ENCODE results near the gene ZBTB7C.

The ZBTB7C gene

GRCh38 chr18:48022531-48023329, 386.5 kb downstream of the ZBTB7C start:
- no peak for DNase-seq (ENCODE audit: low read depth in 2 of 2)

GRCh38 chr18:48022021-48022420, 387.2 kb downstream of the ZBTB7C start:
- no peak for DNase-seq (ENCODE audit: low read depth in 2 of 2)

GRCh38 chr18:48021273-48021914, 387.8 kb downstream of the ZBTB7C start:
- no peak for DNase-seq (ENCODE audit: low read depth in 2 of 2)

DNA sequence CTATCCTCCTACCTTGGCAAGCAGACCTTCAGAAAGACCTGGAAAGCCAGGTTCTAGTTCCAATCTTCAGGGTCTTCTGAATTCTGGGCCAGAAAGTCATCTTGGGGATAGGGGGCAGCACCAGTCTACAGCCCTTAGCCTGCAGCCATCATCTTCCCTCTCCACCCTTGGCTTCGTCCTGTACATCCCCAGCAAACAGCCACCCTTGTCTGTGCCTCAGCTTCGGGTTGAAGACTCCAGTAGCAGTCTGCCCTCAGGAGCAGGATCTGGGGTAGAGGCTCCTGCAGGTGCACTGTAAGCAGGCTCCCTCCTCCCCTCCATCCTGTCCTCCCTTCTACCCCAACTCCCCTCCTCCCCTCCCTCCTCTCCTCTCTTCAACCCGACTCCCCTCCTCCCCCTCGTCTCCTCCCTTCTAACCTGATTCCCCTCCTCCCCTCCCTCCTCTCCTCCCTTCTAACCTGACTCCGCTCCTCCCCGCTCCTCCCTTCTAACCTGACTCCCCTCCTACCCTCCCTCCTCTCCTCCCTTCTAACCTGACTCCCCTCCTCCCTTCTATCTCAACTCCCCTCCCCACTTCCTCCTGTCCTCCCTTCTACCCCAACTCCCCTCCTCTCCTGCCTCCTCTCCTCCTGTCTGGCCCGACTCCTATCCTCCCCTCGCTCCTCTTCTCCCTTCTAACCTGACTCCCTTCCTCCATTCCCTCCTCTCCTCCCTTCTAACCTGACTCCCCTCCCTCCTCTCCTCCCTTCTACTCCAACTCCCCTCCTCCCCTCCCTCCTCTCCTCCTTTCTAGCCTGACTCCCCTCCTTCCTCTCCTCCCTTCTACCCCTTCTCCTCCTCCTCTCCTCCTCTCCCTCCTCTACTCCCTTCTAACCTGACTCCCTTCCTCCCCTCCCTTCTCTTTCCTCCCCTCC, 388.6 kb downstream of the ZBTB7C start:
- no peak for DNase-seq (ENCODE audit: low read depth in 2 of 2)

- no peak for DNase-seq (ENCODE audit: low read depth in 2 of 2)
Measured at GRCh38 chr18:48019557-48020325, 389.4 kb downstream of the ZBTB7C start.

DNA sequence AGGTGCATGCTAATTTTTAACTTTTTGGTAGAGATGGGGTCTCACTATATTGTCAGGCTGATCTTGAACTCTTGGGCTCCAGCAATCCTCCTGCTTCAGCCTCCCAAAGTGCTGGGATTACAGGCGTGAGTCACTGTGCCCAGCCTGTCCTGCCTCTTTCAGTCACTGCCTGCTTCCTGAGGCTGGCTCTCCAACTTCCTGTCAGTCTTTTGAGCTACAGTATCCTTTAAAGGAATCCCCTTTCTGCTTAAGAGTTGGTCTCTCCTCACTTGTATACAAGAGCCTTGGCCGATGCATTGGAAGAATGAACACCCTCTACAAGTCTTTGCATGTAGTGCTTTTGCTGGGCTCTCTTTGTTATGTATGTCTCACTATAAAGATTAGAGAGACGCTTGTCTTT, 390.3 kb downstream of the ZBTB7C start:
- no peak for DNase-seq (ENCODE audit: low read depth in 2 of 2)

GRCh38 chr18:48017635-48018034, 391.5 kb downstream of the ZBTB7C start:
- no peak for DNase-seq (ENCODE audit: low read depth in 2 of 2)

DNA sequence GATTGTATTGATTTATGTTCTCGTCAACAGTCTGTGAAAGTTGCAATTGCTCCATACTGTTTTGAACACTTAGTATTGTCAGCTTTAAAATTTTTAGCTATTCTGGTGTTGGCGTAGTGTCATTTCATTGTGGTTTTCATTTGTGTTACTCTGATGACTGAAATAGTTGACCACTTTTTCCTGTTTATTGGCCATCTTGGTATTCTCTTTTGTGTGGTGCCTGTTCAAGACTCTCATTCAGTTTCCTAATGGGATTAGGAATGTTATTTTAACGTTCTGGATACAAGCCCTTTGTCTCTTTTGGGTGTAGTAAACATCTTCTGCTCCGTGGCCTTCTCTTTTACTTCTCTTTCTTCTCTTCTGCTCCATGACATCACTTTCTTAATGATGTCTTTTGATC, 396.0 kb downstream of the ZBTB7C start:
- DNase-seq (ENCODE audit: low read depth in 2 of 2) = no peak

GRCh38 chr18:48011926-48012465, 397.2 kb downstream of the ZBTB7C start:
- no peak for DNase-seq (ENCODE audit: low read depth in 2 of 2)

- DNase-seq (ENCODE audit: low read depth in 2 of 2) = no peak
Measured at GRCh38 chr18:48010264-48010663, 398.9 kb downstream of the ZBTB7C start.

GRCh38 chr18:48009116-48009745, 400.0 kb downstream of the ZBTB7C start:
- DNase-seq (ENCODE audit: low read depth in 2 of 2) = no peak

- no peak for DNase-seq (ENCODE audit: low read depth in 2 of 2)
Measured at GRCh38 chr18:48007955-48008701, 401.1 kb downstream of the ZBTB7C start.

DNA sequence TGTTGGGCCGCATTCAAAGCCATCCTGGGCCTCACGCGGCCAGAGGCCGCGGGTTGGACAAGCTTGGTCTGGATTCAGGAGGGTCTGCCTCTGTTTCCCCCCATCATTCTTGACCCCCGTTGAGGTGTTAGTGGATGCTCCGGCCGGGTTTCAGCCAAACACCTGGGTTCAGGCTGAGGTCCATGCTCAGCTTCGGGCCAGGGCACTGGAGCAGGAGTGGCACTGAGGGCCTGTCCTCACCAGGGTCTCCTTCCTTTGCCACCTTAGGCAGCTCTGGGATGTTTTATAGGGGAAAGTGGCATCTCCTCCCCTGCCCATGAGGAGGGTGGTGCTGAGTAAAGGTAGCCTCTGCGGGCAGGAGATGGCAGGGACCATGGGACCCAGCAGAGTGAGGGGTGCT, 401.8 kb downstream of the ZBTB7C start:
- DNase-seq (ENCODE audit: low read depth in 2 of 2) = no peak

DNA sequence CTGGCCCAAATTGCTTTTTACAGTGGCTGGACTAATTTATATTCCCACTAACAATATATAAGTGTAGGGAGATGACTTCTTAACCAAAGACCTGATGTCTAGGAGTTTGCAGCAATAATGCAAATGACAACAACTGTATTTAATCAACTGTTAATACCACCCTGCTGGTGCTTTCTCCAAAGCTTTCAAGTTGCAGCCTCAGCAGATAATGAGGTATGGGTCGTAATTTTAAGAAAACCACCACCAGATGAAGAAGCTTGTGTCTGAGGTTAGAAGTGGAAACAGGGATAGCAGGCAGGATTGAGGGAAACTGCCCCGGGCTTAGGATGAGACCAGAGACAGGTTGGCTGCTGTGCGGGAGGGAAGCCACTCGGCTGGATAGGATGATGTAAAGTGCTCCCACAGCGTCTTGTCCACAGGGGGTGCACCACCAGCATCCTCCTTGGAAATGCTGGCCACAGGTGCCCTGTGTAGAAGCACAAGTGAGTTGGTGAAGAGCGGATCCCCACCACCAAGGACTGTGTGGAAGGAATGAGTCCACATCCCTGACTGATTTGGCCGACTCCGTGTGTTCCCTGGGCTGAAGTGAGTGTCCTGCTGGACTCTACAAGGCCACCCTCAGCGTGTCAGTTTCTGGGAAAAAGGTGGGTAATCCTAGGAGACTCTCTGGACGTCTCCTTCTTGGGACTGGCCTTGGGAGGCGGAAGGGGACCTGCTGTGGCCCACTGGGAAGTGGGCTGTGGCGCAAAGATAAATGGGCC, 402.6 kb downstream of the ZBTB7C start:
- no peak for DNase-seq (ENCODE audit: low read depth in 2 of 2)

- no peak for DNase-seq (ENCODE audit: low read depth in 2 of 2)
Measured at GRCh38 chr18:48004577-48004976, 404.6 kb downstream of the ZBTB7C start.

GRCh38 chr18:48003426-48004349, 405.5 kb downstream of the ZBTB7C start:
- no peak for DNase-seq (ENCODE audit: low read depth in 2 of 2)

- DNase-seq (ENCODE audit: low read depth in 2 of 2) = no peak
Measured at GRCh38 chr18:48002933-48003365, 406.2 kb downstream of the ZBTB7C start.

DNA sequence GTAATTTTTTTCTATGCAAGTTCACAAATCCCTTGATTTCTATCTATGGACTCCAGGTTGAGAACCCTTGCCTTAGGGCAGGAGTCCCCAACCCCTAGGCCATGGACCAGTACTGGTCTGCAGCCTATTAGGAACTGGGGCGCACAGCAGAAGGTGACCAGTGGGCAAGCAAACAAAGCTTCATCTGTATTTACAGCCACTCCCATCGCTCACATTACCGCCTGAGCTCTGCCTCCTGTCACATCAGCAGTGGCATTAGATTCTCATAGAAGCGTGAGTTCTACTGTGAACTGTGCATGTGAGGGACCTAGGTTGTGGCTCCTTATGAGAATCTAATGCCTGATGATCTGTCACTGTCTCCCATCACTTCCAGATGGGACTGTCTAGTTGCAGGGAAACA, 408.5 kb downstream of the ZBTB7C start:
- no peak for DNase-seq (ENCODE audit: low read depth in 2 of 2)

Measured in stimulated activated CD4-positive, alpha-beta T cell treated with anti-CD3 and anti-CD28 coated beads, Interleukin-15, amount 100 ng/mL, for 48 hours (primary cell).